Tibial artery (tissue), 4 donors: ENCODE results near the gene SEZ6.

Experiments
- DNase-seq, 2 donors: peaks; one replicate each; pipeline ENCODE4 v3.0.0-alpha.2; 2019
- H3K27ac ChIP-seq, 2 donors: fragments of 200-600 bp; sonication (generic) in 1 of 2; 1 replicate in 1 of 2; 2 replicates in 1 of 2; pipeline ENCODE4 v1.5.1; 2018 to 2019; ENCODE audit warnings: mild to moderate bottlenecking in 1 of 2
- H3K27me3 ChIP-seq, 2 donors: fragments of 200-600 bp; sonication (generic) in 1 of 2; one replicate each; pipeline versions ENCODE4 v1.5.1 to v1.6.0; 2016 to 2019
- H3K36me3 ChIP-seq, 3 donors: fragments of 200-600 bp; sonication (generic) in 2 of 3; one replicate each; pipeline ENCODE4 v1.5.1; 2016 to 2019; ENCODE audit warnings: mild to moderate bottlenecking in 2 of 3
- H3K4me1 ChIP-seq, 4 donors: fragments of 200-600 bp; sonication (generic) in 2 of 4; 1 replicate in 3 of 4; 2 replicates in 1 of 4; pipeline ENCODE4 v1.5.1; 2016 to 2019
- H3K4me3 ChIP-seq, 2 donors: fragments of 200-600 bp; sonication (generic) in 1 of 2; 1 replicate in 1 of 2; 2 replicates in 1 of 2; pipeline ENCODE4 v1.5.1; 2018 to 2019; ENCODE audit warnings: mild to moderate bottlenecking in 2 of 2
- H3K9me3 ChIP-seq, 3 donors: fragments of 200-600 bp; sonication (generic) in 1 of 3; one replicate each; pipeline ENCODE4 v1.5.1; 2016 to 2019
- intact Hi-C: fragments of 100-400 bp; cut with DNase I; formaldehyde crosslinking; loops from one replicate; pipeline ENCODE4 v1.15.0; 2023; ENCODE audit warnings: low total_unique reads
- TF ChIP-seq, protein P1 (sequence below), 2 experiments: fragments of 200-600 bp in 1 of 2; fragments of 450-650 bp in 1 of 2; IDR thresholded peaks; one replicate each; pipeline ENCODE4 v1.5.1; 2017 to 2019; ENCODE audit warnings: antibody characterized with exemption in 2 of 2, mild to moderate bottlenecking in 1 of 2, moderate library complexity in 1 of 2

Gene SEZ6

DNA sequence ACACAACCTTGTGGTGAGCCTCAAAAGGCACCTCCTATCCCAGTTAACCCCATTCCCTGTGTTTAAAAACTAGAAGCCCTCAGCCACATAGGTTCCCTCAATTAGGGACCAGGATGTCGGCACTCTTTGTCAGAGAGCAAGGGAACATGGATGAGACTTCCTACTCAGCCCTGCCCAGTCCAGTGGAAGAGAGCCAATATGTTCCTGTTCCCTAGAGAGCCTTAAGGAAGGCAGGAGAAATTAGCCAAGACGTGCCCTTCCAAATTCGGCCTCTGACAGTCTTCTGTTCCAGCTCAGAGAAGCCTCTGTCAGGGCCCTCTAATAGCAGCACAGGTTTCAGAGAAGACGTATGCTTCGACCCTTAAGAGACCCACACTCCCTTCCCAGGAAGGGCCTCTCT is 88.4 kb downstream of the SEZ6 start:
- TF ChIP-seq, protein P1, sequence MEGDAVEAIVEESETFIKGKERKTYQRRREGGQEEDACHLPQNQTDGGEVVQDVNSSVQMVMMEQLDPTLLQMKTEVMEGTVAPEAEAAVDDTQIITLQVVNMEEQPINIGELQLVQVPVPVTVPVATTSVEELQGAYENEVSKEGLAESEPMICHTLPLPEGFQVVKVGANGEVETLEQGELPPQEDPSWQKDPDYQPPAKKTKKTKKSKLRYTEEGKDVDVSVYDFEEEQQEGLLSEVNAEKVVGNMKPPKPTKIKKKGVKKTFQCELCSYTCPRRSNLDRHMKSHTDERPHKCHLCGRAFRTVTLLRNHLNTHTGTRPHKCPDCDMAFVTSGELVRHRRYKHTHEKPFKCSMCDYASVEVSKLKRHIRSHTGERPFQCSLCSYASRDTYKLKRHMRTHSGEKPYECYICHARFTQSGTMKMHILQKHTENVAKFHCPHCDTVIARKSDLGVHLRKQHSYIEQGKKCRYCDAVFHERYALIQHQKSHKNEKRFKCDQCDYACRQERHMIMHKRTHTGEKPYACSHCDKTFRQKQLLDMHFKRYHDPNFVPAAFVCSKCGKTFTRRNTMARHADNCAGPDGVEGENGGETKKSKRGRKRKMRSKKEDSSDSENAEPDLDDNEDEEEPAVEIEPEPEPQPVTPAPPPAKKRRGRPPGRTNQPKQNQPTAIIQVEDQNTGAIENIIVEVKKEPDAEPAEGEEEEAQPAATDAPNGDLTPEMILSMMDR (IDR thresholded peaks at IDR 0.05) = no peak
- Histone ChIP-seq H3K9me3 (no peaks in the 10 kb centered on the region), H3K27me3 (no peaks in the 10 kb centered on the region), H3K36me3 (peaks cover 91 to 98% (median 95%) of the 10 kb centered on the region in 3 donors), H3K27ac (peak overlapping the region in 1 of 2 donors; percentile 16), H3K4me3 (no peak overlapping the region), H3K4me1 (no peaks in the 10 kb centered on the region)
- DNase-seq = no peak
- intact Hi-C loops = loop anchor here (5.0 kb wide), 1 partner anchor 155 kb away; no protein-coding TSS in a partner anchor

GRCh38 chr17:28917029-28917428 is 88.8 kb downstream of the SEZ6 start:
- Histone ChIP-seq H3K36me3 (peaks cover 91 to 100% (median 95%) of the 10 kb centered on the region in 3 donors), H3K27ac (no peak overlapping the region), H3K4me3 (no peak overlapping the region), H3K4me1 (no peaks in the 10 kb centered on the region), H3K9me3 (no peaks in the 10 kb centered on the region), H3K27me3 (no peaks in the 10 kb centered on the region)
- intact Hi-C loops = loop anchor here (5.0 kb wide), 1 partner anchor 155 kb away; no protein-coding TSS in a partner anchor
- DNase-seq = no peak
- TF ChIP-seq, protein P1 (IDR thresholded peaks at IDR 0.05) = no peak

GRCh38 chr17:28916302-28916934 is 89.4 kb downstream of the SEZ6 start:
- TF ChIP-seq, protein P1 (IDR thresholded peaks at IDR 0.05) = peak; percentile 62 to 72
- Histone ChIP-seq H3K4me1 (no peaks in the 10 kb centered on the region), H3K36me3 (peaks cover 93 to 100% (median 95%) of the 10 kb centered on the region in 3 donors), H3K27me3 (no peaks in the 10 kb centered on the region), H3K4me3 (no peak overlapping the region), H3K9me3 (no peaks in the 10 kb centered on the region), H3K27ac (no peak overlapping the region)
- DNase-seq = peak in 1 of 2 donors; percentile 51
- intact Hi-C loops = loop anchor here (5.0 kb wide), 1 partner anchor 154 kb away; no protein-coding TSS in a partner anchor

- DNase-seq = no peak
- H3K27ac ChIP-seq = no peak overlapping the region
- H3K4me1 ChIP-seq = peaks cover 0 to 15% (median 10%) of the 10 kb centered on the region in 4 donors
- intact Hi-C loops = no loop called here
- H3K36me3 ChIP-seq = peaks cover 80 to 100% (median 90%) of the 10 kb centered on the region in 3 donors
- no peak overlapping the region for H3K4me3 ChIP-seq
- TF ChIP-seq, protein P1 (IDR thresholded peaks at IDR 0.05) = no peak
- no peaks in the 10 kb centered on the region for H3K27me3 ChIP-seq
- H3K9me3 ChIP-seq = no peaks in the 10 kb centered on the region
Observed at GRCh38 chr17:28912938-28913333, 92.9 kb downstream of the SEZ6 start.

GRCh38 chr17:28912281-28912937 is 93.4 kb downstream of the SEZ6 start:
- Histone ChIP-seq H3K4me1 (peaks cover 0 to 16% (median 10%) of the 10 kb centered on the region in 4 donors), H3K9me3 (no peaks in the 10 kb centered on the region), H3K27me3 (no peaks in the 10 kb centered on the region), H3K27ac (no peak overlapping the region), H3K36me3 (peaks cover 75 to 100% (median 90%) of the 10 kb centered on the region in 3 donors), H3K4me3 (no peak overlapping the region)
- no peak for DNase-seq
- intact Hi-C loops = no loop called here
- TF ChIP-seq, protein P1 (IDR thresholded peaks at IDR 0.05) = no peak
